Subcutaneous adipose tissue (tissue), 4 donors: ENCODE results near the gene NHLRC2. TPM values are rescaled to one million over a fixed set of nuclear protein-coding genes. Genes with fewer than 3 reads are reported as not detected.

Experiments
- total RNA-seq, 4 donors: library from RNA; depleted of rRNA; stranded (reverse); fragments of >200 nt; gene quantifications; one replicate each; pipeline ENCODE4 v1.1.0, GENCODE V29; 2016
- TF ChIP-seq, protein P1 (sequence below): fragments of 450-650 bp; IDR thresholded peaks from one replicate; pipeline ENCODE4 v1.5.1; 2016; ENCODE audit warnings: low read depth, mild to moderate bottlenecking, control low read depth, antibody characterized with exemption, moderate library complexity

Gene NHLRC2
- total RNA-seq, 4 donors from 2014 or later, result 25.0 to 68.6 (median 45.6) TPM

DNA sequence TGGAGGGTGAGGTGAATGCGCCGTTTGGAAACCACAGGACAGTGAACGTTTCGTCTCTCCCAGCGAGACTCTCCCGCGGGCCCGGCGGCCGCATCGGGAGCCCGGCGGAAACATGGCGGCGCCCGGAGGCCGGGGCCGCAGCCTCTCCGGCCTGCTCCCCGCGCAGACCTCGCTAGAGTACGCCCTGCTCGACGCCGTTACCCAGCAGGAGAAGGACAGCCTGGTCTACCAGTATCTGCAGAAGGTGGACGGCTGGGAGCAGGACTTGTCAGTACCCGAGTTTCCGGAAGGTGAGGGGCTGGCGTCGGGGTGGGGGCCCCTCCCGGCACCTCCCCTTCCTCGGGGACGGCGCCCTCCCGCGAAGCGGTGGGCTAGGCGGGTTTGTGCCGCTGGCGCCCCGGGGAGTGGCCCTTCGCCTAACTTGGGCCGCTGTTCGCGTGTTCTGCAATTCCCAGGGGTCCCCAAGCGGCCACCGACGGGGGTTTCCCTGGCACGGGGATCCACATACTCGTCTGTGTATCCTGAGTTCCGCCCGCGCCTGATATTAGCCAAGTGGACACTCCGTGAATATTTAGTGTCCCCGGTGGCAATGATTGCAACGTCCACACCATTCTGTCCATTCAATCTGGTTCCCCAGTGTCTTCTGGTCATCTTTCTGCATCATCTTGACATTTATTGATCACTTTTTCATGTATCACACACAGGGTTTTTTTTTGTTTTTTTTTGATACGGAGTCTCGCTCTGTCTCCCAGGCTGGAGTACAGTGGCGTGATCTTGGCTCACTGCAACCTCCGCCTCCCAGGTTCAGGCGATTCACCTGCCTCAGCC is 514 bp downstream of the NHLRC2 start:
- TF ChIP-seq, protein P1, sequence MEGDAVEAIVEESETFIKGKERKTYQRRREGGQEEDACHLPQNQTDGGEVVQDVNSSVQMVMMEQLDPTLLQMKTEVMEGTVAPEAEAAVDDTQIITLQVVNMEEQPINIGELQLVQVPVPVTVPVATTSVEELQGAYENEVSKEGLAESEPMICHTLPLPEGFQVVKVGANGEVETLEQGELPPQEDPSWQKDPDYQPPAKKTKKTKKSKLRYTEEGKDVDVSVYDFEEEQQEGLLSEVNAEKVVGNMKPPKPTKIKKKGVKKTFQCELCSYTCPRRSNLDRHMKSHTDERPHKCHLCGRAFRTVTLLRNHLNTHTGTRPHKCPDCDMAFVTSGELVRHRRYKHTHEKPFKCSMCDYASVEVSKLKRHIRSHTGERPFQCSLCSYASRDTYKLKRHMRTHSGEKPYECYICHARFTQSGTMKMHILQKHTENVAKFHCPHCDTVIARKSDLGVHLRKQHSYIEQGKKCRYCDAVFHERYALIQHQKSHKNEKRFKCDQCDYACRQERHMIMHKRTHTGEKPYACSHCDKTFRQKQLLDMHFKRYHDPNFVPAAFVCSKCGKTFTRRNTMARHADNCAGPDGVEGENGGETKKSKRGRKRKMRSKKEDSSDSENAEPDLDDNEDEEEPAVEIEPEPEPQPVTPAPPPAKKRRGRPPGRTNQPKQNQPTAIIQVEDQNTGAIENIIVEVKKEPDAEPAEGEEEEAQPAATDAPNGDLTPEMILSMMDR, result no peak

DNA sequence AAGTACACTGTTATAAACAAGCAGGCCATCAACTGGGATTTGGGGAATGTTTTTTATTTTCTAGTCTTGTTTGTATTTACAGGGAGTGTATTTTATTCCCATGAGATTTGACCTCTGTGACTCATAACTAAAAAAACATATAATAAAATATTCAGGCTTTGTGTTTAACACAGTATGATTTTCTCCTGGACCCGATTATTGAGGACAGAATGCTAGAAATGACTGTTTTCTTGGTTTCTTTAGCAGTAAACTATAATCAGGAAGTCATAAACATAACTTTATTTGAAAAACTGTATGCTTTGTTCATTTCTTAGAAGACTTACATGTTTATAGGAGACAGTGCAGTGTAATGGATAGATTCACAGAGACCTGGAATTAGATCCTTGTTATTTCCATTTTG is 2.1 kb downstream of the NHLRC2 start:
- TF ChIP-seq, protein P1, result no peak

DNA sequence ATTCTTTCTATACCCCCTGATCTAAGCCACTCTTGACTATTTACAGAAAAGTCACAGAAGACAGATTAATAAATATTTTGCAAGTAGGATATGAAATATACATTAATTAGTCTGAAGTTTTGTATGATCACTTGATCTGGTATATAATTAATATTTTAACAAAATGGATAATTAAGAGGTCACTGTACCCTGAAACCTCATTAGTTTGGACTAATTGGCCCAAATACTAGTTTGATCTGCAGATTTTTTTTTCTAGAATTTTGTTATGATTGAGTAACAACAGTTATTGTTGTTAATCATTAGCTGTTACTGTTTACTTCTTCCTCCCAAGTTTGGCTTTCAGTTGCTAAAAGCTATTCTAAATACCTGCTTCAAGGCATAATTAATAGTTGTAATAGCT is 2.7 kb downstream of the NHLRC2 start:
- TF ChIP-seq, protein P1, result no peak

DNA sequence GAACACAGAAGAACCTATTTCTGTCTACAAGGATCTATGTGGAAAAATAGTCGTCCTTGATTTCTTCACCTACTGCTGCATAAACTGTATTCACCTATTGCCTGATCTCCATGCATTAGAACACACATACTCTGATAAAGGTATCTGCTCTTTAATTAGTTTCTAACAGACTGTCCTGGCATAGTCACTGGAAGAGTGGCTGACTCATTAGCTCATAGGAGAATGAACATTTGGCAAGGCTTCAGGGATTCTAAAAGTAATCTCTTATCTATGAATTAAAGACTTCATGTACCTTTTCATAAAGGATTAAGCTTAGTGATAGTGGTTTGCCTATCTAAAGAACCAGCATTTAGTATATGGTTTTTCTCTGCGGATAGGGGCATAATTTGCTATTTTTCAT is 4.1 kb downstream of the NHLRC2 start:
- TF ChIP-seq, protein P1, result no peak

DNA sequence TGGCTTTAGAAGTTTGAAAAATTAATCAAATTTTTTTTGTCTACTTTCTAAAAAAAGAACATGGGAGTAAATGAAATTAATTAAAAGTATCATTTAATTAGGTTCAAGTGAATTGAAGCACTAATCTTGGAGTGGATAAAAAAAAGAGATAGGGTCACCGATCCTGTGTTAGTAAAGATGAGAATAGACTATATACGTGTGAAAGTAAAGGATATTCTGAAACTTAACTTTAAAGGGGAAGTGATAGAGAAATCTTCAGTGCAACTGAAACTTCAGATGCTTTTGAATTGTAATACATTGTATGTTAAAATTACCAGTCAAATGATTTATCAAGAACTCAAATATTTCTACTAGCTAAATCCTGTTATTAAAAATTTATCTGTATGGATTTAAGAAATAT is 4.8 kb downstream of the NHLRC2 start:
- TF ChIP-seq, protein P1, result no peak

DNA sequence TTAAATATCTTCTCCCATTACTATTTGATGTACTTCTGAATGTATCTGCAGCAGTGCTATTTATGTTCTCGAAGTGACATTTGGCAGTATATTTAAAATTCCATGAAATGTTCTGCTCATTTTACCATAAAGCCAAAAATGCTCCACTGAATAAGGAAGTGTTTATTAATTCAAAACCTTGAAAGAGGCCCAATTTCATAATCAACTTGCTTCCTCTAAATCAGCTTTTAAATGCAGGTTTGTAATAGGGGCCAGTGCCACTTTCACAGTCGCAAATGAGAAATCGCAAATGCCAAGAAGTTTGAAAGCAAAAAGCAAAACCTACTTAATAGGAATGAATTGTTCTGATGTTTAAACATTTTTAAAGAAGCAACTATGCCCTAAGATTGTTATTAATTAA is 11.4 kb downstream of the NHLRC2 start:
- TF ChIP-seq, protein P1, result no peak

DNA sequence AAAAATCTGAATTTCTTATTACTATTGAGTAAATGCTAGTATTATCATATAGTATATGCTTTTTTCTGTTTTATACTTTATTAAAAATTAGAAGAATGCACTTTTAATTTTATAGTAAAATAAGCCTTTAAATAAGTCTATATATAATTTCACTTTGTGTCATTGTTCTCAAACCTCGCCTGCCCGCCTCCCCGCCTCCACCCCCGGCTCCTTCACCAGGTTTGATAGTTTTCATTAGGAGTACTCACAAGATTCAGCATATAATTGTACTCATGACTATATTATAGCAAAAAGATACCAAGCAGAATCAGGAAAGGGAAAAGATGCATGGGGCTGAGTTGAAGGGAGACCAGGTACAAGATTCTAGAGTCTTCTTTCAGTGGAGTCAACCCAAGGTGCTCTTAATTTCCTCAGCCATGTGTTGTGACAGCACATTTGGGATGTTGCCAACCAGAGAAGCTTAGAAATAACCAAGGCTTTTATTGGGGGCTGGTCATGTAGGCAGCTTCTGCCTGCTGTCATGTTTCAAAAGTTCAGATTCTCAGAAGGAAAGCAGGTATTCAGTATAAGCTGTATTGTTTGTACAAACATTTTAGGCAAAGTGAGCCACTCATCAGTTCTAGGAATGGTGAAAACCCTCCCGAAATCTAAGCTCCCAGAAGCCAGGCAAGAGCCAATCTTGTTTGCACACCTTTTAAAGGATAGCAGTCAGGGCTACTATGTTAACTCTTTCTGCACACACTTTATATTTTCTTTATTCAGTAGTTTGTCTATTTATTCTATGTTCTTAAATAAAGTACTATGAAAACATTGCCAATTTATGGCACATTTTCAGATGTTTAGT is 12.3 kb downstream of the NHLRC2 start:
- TF ChIP-seq, protein P1, result no peak
